Measurements from ENCODE around the gene H2AZ2.

Gene H2AZ2

DNA sequence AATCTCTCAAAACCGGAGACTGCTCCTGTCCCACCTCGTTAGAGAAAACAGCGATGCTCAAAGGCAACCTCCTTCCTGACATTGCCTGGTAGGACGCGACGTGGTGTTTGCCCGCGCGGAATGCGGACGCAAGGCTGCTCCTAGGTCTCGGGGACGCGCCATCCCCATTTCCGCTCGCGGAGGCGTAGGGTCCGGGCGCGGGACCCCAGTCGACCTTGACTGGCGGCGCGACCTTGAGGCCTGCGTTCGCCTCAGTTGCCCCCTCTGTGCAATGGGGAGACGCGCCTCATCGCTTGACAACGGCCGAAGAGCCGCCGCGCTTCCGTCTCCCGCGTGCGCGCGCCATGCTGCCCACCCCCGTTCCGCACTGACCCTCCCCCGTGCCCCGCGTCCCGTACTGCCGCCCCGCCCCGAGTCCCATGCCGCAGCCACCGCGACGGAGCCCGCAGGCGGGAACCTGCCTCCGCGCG, 51.8 kb downstream of the H2AZ2 start:
- DNase-seq (ENCODE audit: low spot score) = no peak
- in situ Hi-C loops (cut with MboI; ENCODE audit: low sequenced_read_pairs, unreplicated experiment) = no loop called here
- TF ChIP-seq, protein P1, sequence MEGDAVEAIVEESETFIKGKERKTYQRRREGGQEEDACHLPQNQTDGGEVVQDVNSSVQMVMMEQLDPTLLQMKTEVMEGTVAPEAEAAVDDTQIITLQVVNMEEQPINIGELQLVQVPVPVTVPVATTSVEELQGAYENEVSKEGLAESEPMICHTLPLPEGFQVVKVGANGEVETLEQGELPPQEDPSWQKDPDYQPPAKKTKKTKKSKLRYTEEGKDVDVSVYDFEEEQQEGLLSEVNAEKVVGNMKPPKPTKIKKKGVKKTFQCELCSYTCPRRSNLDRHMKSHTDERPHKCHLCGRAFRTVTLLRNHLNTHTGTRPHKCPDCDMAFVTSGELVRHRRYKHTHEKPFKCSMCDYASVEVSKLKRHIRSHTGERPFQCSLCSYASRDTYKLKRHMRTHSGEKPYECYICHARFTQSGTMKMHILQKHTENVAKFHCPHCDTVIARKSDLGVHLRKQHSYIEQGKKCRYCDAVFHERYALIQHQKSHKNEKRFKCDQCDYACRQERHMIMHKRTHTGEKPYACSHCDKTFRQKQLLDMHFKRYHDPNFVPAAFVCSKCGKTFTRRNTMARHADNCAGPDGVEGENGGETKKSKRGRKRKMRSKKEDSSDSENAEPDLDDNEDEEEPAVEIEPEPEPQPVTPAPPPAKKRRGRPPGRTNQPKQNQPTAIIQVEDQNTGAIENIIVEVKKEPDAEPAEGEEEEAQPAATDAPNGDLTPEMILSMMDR (IDR thresholded peaks at IDR 0.05; ENCODE audit: borderline replicate concordance, control extremely low read depth, extremely low read depth, insufficient read depth, missing control alignments) = no peak

DNA sequence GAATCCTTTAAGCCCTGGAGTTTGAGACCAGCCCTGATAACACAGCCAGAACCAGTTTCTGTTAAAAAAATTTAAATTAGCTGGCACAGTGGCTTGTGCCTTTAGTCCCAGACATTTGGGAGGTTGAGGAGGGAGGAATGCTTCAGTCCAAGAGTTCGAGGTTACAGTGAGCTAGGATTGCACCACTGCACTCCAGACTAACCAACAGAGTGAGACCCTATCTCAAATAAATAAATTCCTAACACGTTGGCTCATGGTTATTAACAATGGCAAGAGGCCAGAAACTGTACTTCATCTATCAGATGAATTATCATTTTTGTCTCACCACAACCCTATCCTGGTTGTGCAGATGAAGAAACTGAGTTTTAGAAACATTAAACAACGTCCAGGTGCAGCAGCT, 53.6 kb downstream of the H2AZ2 start:
- DNase-seq (ENCODE audit: low spot score) = no peak
- TF ChIP-seq, protein P1 (IDR thresholded peaks at IDR 0.05; ENCODE audit: borderline replicate concordance, control extremely low read depth, extremely low read depth, insufficient read depth, missing control alignments) = no peak
- in situ Hi-C loops (cut with MboI; ENCODE audit: low sequenced_read_pairs, unreplicated experiment) = no loop called here

GRCh38 chr7:44793919-44794318, 54.0 kb downstream of the H2AZ2 start:
- in situ Hi-C loops (cut with MboI; ENCODE audit: low sequenced_read_pairs, unreplicated experiment) = no loop called here

GRCh38 chr7:44791278-44792219, 56.3 kb downstream of the H2AZ2 start:
- DNase-seq (ENCODE audit: low spot score) = no peak
- in situ Hi-C loops (cut with MboI; ENCODE audit: low sequenced_read_pairs, unreplicated experiment) = no loop called here

More at GRCh38 chr7:44793919-44794318, 54.0 kb downstream of the H2AZ2 start:
- DNase-seq (ENCODE audit: low spot score) = no peak
- TF ChIP-seq, protein P1 (IDR thresholded peaks at IDR 0.05; ENCODE audit: borderline replicate concordance, control extremely low read depth, extremely low read depth, insufficient read depth, missing control alignments) = no peak

GRCh38 chr7:44789990-44790389, 57.9 kb downstream of the H2AZ2 start:
- DNase-seq (ENCODE audit: low spot score) = no peak
- TF ChIP-seq, protein P1 (IDR thresholded peaks at IDR 0.05; ENCODE audit: borderline replicate concordance, control extremely low read depth, extremely low read depth, insufficient read depth, missing control alignments) = no peak
- in situ Hi-C loops (cut with MboI; ENCODE audit: low sequenced_read_pairs, unreplicated experiment) = no loop called here

More at GRCh38 chr7:44791278-44792219, 56.3 kb downstream of the H2AZ2 start:
- TF ChIP-seq, protein P1 (IDR thresholded peaks at IDR 0.05; ENCODE audit: borderline replicate concordance, control extremely low read depth, extremely low read depth, insufficient read depth, missing control alignments) = no peak

DNA sequence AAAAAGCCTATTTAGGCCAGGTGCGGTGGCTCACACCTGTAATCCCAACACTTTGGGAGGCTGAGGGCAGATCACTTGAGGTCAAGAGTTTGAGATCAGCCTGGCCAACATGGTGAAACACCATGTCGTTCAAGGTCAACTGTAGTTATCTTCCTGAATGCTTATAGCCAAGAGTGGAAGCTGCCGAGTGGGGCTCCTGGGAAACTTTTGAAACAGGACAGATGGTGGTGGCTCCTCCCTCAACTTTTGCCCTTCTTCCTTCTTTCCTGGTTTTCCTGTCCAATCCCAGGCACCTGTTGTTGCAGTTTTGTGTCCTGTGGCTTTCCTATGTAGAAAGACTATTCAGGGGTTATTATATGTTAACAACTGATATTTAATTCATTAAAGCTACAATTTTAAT, 60.1 kb downstream of the H2AZ2 start:
- DNase-seq (ENCODE audit: low spot score) = no peak
- TF ChIP-seq, protein P1 (IDR thresholded peaks at IDR 0.05; ENCODE audit: borderline replicate concordance, control extremely low read depth, extremely low read depth, insufficient read depth, missing control alignments) = no peak
- in situ Hi-C loops (cut with MboI; ENCODE audit: low sequenced_read_pairs, unreplicated experiment) = no loop called here

Measured in GM13976 (cell line).